Vagina (tissue), 2 donors: Measurements from ENCODE around the gene FKBP1B.

ENCODE experiments used
- POLR2A ChIP-seq, 2 donors: fragments of 450-650 bp; IDR thresholded peaks; one replicate each; pipeline ENCODE4 v1.6.1; 2017; ENCODE audit warnings: antibody characterized with exemption in 2 of 2, mild to moderate bottlenecking in 2 of 2, moderate library complexity in 2 of 2
- TF ChIP-seq, protein P1 (sequence below), 3 experiments: fragments of 450-650 bp in 2 of 3; fragments of 200-600 bp in 1 of 3; sonication (generic) in 1 of 3; IDR thresholded peaks; one replicate each; pipeline ENCODE4 v1.5.1; 2017 to 2019; ENCODE audit warnings: antibody characterized with exemption in 3 of 3, mild to moderate bottlenecking in 2 of 3, moderate library complexity in 2 of 3

DNA sequence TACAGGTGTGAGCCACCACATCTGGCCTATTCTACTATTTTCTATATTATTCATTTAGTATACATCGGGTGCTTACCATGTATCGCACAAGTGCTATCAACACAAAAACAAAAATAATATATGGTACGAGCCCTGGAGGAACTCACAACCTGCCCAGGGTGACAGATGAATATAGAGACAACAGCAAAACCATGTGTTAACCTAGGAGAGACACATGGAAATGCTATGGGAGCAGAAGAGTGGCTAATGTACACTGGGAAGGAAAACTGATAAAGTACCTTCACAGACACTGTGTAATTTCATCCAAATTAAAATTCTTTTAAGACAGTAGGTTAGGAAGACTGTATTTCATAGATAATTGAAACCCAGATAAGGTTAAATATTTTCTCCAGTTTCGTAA, 22.7 kb downstream of the FKBP1B start:
- TF ChIP-seq, protein P1, sequence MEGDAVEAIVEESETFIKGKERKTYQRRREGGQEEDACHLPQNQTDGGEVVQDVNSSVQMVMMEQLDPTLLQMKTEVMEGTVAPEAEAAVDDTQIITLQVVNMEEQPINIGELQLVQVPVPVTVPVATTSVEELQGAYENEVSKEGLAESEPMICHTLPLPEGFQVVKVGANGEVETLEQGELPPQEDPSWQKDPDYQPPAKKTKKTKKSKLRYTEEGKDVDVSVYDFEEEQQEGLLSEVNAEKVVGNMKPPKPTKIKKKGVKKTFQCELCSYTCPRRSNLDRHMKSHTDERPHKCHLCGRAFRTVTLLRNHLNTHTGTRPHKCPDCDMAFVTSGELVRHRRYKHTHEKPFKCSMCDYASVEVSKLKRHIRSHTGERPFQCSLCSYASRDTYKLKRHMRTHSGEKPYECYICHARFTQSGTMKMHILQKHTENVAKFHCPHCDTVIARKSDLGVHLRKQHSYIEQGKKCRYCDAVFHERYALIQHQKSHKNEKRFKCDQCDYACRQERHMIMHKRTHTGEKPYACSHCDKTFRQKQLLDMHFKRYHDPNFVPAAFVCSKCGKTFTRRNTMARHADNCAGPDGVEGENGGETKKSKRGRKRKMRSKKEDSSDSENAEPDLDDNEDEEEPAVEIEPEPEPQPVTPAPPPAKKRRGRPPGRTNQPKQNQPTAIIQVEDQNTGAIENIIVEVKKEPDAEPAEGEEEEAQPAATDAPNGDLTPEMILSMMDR (IDR thresholded peaks at IDR 0.05) = no peak
- no peak for TF ChIP-seq POLR2A (IDR thresholded peaks at IDR 0.05)
